WTC11 (cell line): ENCODE results near the gene LIN28B.

Experiments
- ERG ChIP-seq: fragments of 250-450 bp; sonication (Bioruptor Pico); IDR thresholded peaks from 2 replicates; pipeline ENCODE4 v1.8.0; 2021; ENCODE audit warnings: mild to moderate bottlenecking
- NFE2L1 ChIP-seq: sonication (generic); formaldehyde crosslinking; IDR thresholded peaks from 2 replicates; pipeline ENCODE4 v1.8.1; 2023; ENCODE audit warnings: missing genetic modification reagents
- NR2C2 ChIP-seq: sonication (generic); formaldehyde crosslinking; IDR thresholded peaks from 2 replicates; pipeline ENCODE4 v1.8.0; 2022; ENCODE audit warnings: mild to moderate bottlenecking, missing genetic modification reagents
- NR3C1 ChIP-seq: sonication (generic); formaldehyde crosslinking; conservative IDR thresholded peaks from 2 replicates; pipeline ENCODE4 v1.8.1; 2023; ENCODE audit warnings: low read depth, mild to moderate bottlenecking, missing genetic modification reagents
- OVOL2 ChIP-seq: fragments of 250-450 bp; sonication (Bioruptor Pico); IDR thresholded peaks from 2 replicates; pipeline ENCODE4 v1.9.0; 2021; ENCODE audit warnings: mild to moderate bottlenecking, borderline replicate concordance
- ZNF416 ChIP-seq: fragments of 250-450 bp; sonication (Bioruptor Pico); IDR thresholded peaks from 2 replicates; pipeline ENCODE4 v1.9.0; 2021; ENCODE audit warnings: mild to moderate bottlenecking, inconsistent platforms
- TF ChIP-seq, protein P1 (sequence below): fragments of 200-600 bp; IDR thresholded peaks from 2 replicates; pipeline ENCODE4 v1.8.0; 2022; ENCODE audit warnings: antibody characterized with exemption
- TF ChIP-seq, protein P2 (sequence below): sonication (generic); formaldehyde crosslinking; IDR thresholded peaks from 2 replicates; pipeline ENCODE4 v1.8.1; 2022; ENCODE audit warnings: low read depth, mild to moderate bottlenecking, moderate library complexity, missing genetic modification reagents, borderline replicate concordance
- TF ChIP-seq, protein P3 (sequence below): sonication (generic); formaldehyde crosslinking; IDR thresholded peaks from 2 replicates; pipeline ENCODE4 v1.8.1; 2022; ENCODE audit warnings: low read depth, missing genetic modification reagents, borderline replicate concordance

- no peak for TF ChIP-seq NR2C2 (CRISPR knock-in tag)
- TF ChIP-seq NR3C1 (CRISPR knock-in tag) = no peak
- TF ChIP-seq, protein P1, sequence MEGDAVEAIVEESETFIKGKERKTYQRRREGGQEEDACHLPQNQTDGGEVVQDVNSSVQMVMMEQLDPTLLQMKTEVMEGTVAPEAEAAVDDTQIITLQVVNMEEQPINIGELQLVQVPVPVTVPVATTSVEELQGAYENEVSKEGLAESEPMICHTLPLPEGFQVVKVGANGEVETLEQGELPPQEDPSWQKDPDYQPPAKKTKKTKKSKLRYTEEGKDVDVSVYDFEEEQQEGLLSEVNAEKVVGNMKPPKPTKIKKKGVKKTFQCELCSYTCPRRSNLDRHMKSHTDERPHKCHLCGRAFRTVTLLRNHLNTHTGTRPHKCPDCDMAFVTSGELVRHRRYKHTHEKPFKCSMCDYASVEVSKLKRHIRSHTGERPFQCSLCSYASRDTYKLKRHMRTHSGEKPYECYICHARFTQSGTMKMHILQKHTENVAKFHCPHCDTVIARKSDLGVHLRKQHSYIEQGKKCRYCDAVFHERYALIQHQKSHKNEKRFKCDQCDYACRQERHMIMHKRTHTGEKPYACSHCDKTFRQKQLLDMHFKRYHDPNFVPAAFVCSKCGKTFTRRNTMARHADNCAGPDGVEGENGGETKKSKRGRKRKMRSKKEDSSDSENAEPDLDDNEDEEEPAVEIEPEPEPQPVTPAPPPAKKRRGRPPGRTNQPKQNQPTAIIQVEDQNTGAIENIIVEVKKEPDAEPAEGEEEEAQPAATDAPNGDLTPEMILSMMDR = no peak
- no peak for TF ChIP-seq ZNF416 (CRISPR knock-in tag)
- TF ChIP-seq, protein P2, sequence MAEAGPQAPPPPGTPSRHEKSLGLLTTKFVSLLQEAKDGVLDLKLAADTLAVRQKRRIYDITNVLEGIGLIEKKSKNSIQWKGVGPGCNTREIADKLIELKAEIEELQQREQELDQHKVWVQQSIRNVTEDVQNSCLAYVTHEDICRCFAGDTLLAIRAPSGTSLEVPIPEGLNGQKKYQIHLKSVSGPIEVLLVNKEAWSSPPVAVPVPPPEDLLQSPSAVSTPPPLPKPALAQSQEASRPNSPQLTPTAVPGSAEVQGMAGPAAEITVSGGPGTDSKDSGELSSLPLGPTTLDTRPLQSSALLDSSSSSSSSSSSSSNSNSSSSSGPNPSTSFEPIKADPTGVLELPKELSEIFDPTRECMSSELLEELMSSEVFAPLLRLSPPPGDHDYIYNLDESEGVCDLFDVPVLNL (CRISPR knock-in tag) = no peak
- TF ChIP-seq ERG (CRISPR knock-in tag) = no peak
- no peak for TF ChIP-seq OVOL2
- TF ChIP-seq, protein P3, sequence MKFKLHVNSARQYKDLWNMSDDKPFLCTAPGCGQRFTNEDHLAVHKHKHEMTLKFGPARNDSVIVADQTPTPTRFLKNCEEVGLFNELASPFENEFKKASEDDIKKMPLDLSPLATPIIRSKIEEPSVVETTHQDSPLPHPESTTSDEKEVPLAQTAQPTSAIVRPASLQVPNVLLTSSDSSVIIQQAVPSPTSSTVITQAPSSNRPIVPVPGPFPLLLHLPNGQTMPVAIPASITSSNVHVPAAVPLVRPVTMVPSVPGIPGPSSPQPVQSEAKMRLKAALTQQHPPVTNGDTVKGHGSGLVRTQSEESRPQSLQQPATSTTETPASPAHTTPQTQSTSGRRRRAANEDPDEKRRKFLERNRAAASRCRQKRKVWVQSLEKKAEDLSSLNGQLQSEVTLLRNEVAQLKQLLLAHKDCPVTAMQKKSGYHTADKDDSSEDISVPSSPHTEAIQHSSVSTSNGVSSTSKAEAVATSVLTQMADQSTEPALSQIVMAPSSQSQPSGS (CRISPR knock-in tag) = no peak
- TF ChIP-seq NFE2L1 (CRISPR knock-in tag) = no peak
Measured at GRCh38 chr6:105024803-105025202, 67.9 kb downstream of the LIN28B start.
